T-cell (primary cell): ENCODE results near the gene ITPR1. TPM values are rescaled to one million over a fixed set of nuclear protein-coding genes. Genes with fewer than 3 reads are reported as not detected.

Source experiments
- ATAC-seq, 4 experiments: fragments of 200-7000 bp in 3 of 4; fragments of 150-1000 bp in 1 of 4; cut with Tn5 transposase; replicated peaks in 1 of 4; 1 replicate in 3 of 4; 2 replicates in 1 of 4; pipeline ENCODE4 v1.10.0; 2021; ENCODE audit warnings: moderate library complexity in 3 of 4, mild to moderate bottlenecking in 2 of 4, moderate number of reproducible peaks in 1 of 4
- CTCF ChIA-PET, 2 donors: fragments of 300-600 bp; sonication (Branson Sonifier 250); formaldehyde crosslinking; loops; one replicate each; lab custom pipeline; 2022; ENCODE audit warnings: antibody characterized with exemption in 2 of 2; lab: Charles Lee
- POLR2A ChIA-PET, 2 donors: fragments of 300-600 bp; sonication (Branson Sonifier 250); formaldehyde crosslinking; loops; one replicate each; lab custom pipeline; 2022; ENCODE audit warnings: antibody characterized with exemption in 2 of 2; lab: Charles Lee
- DNase-seq, 35 experiments: peaks; one replicate each; pipeline versions ENCODE4 v3.0.0 to v3.0.0-alpha.2; 2013 to 2023
- H3K27ac ChIP-seq: one replicate; pipeline ENCODE4 v1.5.1; 2013; ENCODE audit warnings: low read length
- H3K27me3 ChIP-seq, 2 experiments: replicated peaks in 1 of 2; 1 replicate in 1 of 2; 2 replicates in 1 of 2; pipeline versions ENCODE4 v1.6.1 to v1.7.0; 2013; ENCODE audit warnings: low read length in 1 of 2, mixed read lengths in 1 of 2; ENCODE audit not compliant: control insufficient read depth in 2 of 2, insufficient read depth in 2 of 2; ENCODE audit errors: extremely low read depth in 1 of 2
- H3K36me3 ChIP-seq, 2 donors: 1 replicate in 1 of 2; 2 replicates in 1 of 2; pipeline versions ENCODE4 v1.6.1 to v1.7.0; 2013; ENCODE audit warnings: low read length in 1 of 2; ENCODE audit not compliant: control insufficient read depth in 2 of 2, insufficient read depth in 1 of 2; ENCODE audit errors: extremely low read depth in 1 of 2
- H3K4me1 ChIP-seq, 2 experiments: 1 replicate in 1 of 2; 2 replicates in 1 of 2; pipeline versions ENCODE4 v1.6.1 to v1.7.0; 2013; ENCODE audit warnings: low read length in 2 of 2, mixed read lengths in 1 of 2; ENCODE audit not compliant: insufficient read depth in 2 of 2, control insufficient read depth in 1 of 2; ENCODE audit errors: extremely low read depth in 1 of 2
- H3K4me3 ChIP-seq, 2 donors: 1 replicate in 1 of 2; 2 replicates in 1 of 2; pipeline versions ENCODE4 v1.5.1 to v1.7.0; 2013; ENCODE audit warnings: mild to moderate bottlenecking in 2 of 2, low read length in 1 of 2, moderate library complexity in 1 of 2; ENCODE audit not compliant: control insufficient read depth in 1 of 2; ENCODE audit errors: extremely low read depth in 1 of 2
- H3K9me3 ChIP-seq: 2 replicates; pipeline ENCODE4 v1.7.0; 2013
- H3K27ac Mint-ChIP-seq, 2 donors: one replicate each; pipeline ENCODE4 v1.8.0; 2020 to 2021; ENCODE audit warnings: mild to moderate bottlenecking in 2 of 2, mixed read lengths in 2 of 2
- H3K27me3 Mint-ChIP-seq, 2 donors: one replicate each; pipeline ENCODE4 v1.8.0; 2021 to 2022; ENCODE audit warnings: mixed read lengths in 2 of 2
- H3K36me3 Mint-ChIP-seq: one replicate; pipeline ENCODE4 v1.8.0; 2021; ENCODE audit warnings: mixed read lengths
- H3K4me1 Mint-ChIP-seq, 3 donors: one replicate each; pipeline ENCODE4 v1.8.0; 2020 to 2022; ENCODE audit warnings: mixed read lengths in 3 of 3, mild to moderate bottlenecking in 1 of 3
- H3K4me3 Mint-ChIP-seq, 3 donors: one replicate each; pipeline ENCODE4 v1.8.0; 2020 to 2022; ENCODE audit warnings: mild to moderate bottlenecking in 3 of 3, mixed read lengths in 3 of 3, moderate library complexity in 3 of 3
- H3K9me3 Mint-ChIP-seq, 3 donors: one replicate each; pipeline ENCODE4 v1.8.0; 2020 to 2022; ENCODE audit warnings: mixed read lengths in 3 of 3
- WGBS: methylation state at CpG from one replicate; pipeline ENCODE4 v1.1.5; 2013; ENCODE audit warnings: missing lambda C conversion rate; ENCODE audit not compliant: insufficient coverage; 5-methylcytosine and 5-hydroxymethylcytosine counted together
- total RNA-seq, 35 experiments: library from RNA in 6 of 35; stranded (reverse) in 6 of 35; fragments of 120-200 nt in 1 of 35; gene quantifications; one replicate each; pipeline versions ENCODE4 v1.2.1 to v1.2.4 and lab custom pipeline; 2013 to 2026

ITPR1 gene
- total RNA-seq, 5 donors from 2014 or later (not counting 1 experiment from before 2014, with no cell fraction given): 53.8 to 105 (median 73.1) TPM

DNA sequence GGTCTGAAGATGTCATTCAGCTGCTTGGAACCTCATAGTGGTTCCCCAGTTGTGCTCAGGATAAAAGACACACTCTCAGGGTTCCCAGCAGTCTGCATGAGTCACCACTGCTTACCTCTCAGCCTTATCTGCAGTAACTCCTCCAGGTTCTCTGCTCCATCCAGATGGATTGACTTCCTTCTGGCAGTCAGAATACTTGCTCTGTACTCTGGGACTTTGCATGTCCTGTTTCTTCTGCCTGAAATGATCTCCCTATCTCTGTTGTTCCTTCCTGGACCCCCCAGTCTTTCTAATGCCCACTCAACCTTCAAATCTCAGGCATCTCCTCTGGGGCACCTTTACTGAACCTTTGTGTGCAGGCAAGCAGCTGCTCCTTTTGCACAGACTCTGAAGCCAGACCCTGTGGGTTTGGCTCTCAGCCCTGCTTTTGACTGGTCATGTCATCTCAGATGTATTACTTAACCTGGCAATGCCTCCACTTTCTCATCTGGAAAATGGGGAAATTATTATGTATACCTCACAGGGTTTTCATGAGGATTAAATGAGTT is 38.4 kb downstream of the ITPR1 start:
- Mint-ChIP-seq H3K27me3 (no peaks in the 10 kb centered on the region), H3K36me3 (peaks cover 28% of the 10 kb centered on the region), H3K27ac (no peak overlapping the region), H3K4me1 (peaks cover 30 to 45% (median 34%) of the 10 kb centered on the region in 3 donors), H3K9me3 (peaks cover 0 to 3% (median 0%) of the 10 kb centered on the region in 3 donors), H3K4me3 (no peak overlapping the region)
- Histone ChIP-seq H3K27ac (no peak overlapping the region), H3K27me3 (no peaks in the 10 kb centered on the region), H3K4me1 (no peaks in the 10 kb centered on the region), H3K36me3 (no peaks in the 10 kb centered on the region), H3K4me3 (no peak overlapping the region), H3K9me3 (no peaks in the 10 kb centered on the region)
- DNase-seq: no peak
- ChIA-PET POLR2A (no interaction called here), CTCF (no interaction called here)
- ATAC-seq: no peak

DNA sequence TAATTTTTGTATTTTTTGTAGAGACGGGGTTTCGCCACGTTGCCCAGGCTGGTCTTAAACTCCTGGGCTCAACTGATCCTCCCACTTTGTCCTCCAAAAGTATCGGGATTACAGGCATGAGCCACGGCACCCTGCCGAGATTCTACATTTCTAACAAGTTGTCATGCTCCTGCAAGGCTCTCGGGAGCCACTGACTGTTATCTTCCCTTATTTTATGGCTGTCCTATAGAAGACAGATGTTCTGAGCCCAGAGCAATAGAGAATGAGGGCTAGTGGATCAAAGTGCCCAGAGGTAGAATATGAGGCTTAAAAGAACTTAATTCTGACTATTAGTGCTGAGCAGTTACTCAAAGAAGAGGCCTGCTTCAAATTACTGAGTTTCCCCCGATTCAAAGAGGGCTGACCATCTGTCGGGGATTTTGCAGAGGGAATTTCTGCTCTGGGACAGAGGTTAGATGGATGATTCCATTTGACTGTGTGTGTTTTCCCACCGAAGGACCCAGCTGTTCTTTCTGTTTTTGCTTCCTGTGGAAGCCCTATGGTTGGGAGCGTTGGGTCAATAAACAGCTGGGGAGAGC is 39.5 kb downstream of the ITPR1 start:
- Mint-ChIP-seq H3K27ac (no peak overlapping the region), H3K9me3 (peaks cover 0 to 14% (median 3%) of the 10 kb centered on the region in 3 donors), H3K4me1 (peaks cover 30 to 45% (median 34%) of the 10 kb centered on the region in 3 donors), H3K36me3 (peaks cover 37% of the 10 kb centered on the region), H3K4me3 (no peak overlapping the region), H3K27me3 (no peaks in the 10 kb centered on the region)
- Histone ChIP-seq H3K27me3 (no peaks in the 10 kb centered on the region), H3K4me1 (no peaks in the 10 kb centered on the region), H3K4me3 (no peak overlapping the region), H3K36me3 (no peaks in the 10 kb centered on the region), H3K9me3 (no peaks in the 10 kb centered on the region), H3K27ac (no peak overlapping the region)
- ATAC-seq (no peak), DNase-seq (no peak)
- WGBS: 100% methylated on average over 5 of the region's 11 CpGs
- ChIA-PET CTCF (no interaction called here), POLR2A (interaction anchor here in 1 of 2 donors (0.6 kb wide), 1 partner anchor 26 kb away, joined by 3 read pairs; no protein-coding TSS in a partner anchor)

DNA sequence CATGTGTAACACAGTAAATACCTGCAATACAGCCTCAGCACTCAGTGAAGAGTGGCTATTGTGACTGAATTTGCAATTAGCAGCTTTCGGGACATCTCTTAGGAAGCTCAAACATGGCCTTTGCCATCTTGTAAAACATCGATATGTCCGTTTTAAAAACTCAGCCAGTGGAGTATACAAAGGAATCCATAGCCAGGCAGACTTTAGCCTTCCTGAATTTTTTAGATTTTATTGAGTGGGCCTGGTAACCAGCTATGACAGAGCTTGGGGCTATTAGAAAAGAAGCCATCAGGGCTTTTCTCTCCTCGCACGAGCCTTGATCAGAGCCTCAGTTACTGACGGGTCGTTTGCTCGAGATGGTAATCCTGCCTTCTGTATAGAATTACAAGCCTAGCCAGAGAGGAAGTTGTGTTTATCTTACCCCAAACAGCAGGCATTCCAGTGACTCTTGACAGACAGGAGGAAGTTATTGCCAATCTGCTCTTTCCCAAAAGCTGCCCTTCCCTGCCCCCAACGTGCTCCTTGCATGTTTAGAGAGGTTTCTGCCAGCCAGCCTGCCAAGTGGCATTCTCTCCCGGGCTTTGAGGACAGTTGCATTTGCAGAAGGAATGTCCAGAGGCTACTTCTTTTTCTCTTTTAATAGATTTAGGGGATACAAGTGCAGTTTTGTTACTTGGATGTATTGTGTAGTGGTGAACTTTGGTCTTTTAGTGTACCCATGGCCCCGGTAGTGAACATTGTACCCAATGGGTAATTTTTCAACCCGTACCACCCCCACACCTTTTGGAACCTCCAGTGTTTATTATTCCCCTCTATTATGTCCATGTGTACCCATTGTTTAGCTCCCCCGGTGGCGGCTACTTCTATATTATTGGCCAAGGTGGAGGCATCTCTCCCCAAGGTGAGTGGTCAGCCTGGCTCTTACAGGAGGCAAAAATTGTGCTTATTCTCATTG is 40.6 kb downstream of the ITPR1 start:
- 95% methylated on average over 4 of the region's 14 CpGs for WGBS
- peaks cover 46% of the 10 kb centered on the region for H3K36me3 Mint-ChIP-seq
- H3K9me3 Mint-ChIP-seq: peaks cover 3 to 14% (median 4%) of the 10 kb centered on the region in 3 donors
- DNase-seq (no peak), ATAC-seq (no peak)
- Histone ChIP-seq H3K9me3 (no peaks in the 10 kb centered on the region), H3K4me3 (no peak overlapping the region), H3K36me3 (no peaks in the 10 kb centered on the region), H3K4me1 (no peaks in the 10 kb centered on the region), H3K27me3 (no peaks in the 10 kb centered on the region), H3K27ac (no peak overlapping the region)
- H3K4me1 Mint-ChIP-seq: peaks cover 33 to 43% (median 34%) of the 10 kb centered on the region in 3 donors
- no peak overlapping the region for H3K27ac Mint-ChIP-seq
- no peaks in the 10 kb centered on the region for H3K27me3 Mint-ChIP-seq
- ChIA-PET CTCF (no interaction called here), POLR2A (no interaction called here)
- no peak overlapping the region for H3K4me3 Mint-ChIP-seq

DNA sequence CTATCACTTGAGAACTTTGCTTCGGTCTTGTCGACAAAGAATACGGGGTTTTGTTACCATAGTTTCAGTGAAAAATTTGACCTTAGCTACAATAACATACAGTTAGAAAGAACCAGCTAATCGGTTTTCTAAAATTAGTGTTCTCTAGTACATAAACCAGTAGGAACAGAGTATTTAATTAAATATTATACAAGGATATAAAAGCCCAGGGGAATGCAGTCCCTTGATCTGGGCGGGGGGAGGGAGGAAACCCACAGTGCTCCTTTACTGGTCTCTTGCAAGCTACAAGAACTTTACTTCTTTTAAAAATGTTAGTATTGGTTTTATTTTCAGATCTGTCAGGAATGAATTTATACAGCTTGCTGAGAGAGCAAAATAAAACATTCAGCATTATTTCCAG is 41.8 kb downstream of the ITPR1 start:
- H3K36me3 Mint-ChIP-seq: peaks cover 46% of the 10 kb centered on the region
- ChIA-PET CTCF (no interaction called here), POLR2A (interaction anchor here in 1 of 2 donors (0.5 kb wide), 1 partner anchor 55 kb away, joined by 5 read pairs; no protein-coding TSS in a partner anchor)
- H3K9me3 ChIP-seq: no peaks in the 10 kb centered on the region
- H3K9me3 Mint-ChIP-seq: peaks cover 3 to 17% (median 4%) of the 10 kb centered on the region in 3 donors
- H3K4me1 Mint-ChIP-seq: peaks cover 28 to 41% (median 40%) of the 10 kb centered on the region in 3 donors
- no peak for ATAC-seq
- H3K27ac ChIP-seq: no peak overlapping the region
- H3K4me1 ChIP-seq: no peaks in the 10 kb centered on the region
- H3K4me3 ChIP-seq: no peak overlapping the region
- H3K4me3 Mint-ChIP-seq: no peak overlapping the region
- DNase-seq: no peak
- H3K27me3 ChIP-seq: no peaks in the 10 kb centered on the region
- no peaks in the 10 kb centered on the region for H3K27me3 Mint-ChIP-seq
- no peak overlapping the region for H3K27ac Mint-ChIP-seq
- H3K36me3 ChIP-seq: no peaks in the 10 kb centered on the region
- no CpG with 5 or more reads among the region's 5 CpGs for WGBS

DNA sequence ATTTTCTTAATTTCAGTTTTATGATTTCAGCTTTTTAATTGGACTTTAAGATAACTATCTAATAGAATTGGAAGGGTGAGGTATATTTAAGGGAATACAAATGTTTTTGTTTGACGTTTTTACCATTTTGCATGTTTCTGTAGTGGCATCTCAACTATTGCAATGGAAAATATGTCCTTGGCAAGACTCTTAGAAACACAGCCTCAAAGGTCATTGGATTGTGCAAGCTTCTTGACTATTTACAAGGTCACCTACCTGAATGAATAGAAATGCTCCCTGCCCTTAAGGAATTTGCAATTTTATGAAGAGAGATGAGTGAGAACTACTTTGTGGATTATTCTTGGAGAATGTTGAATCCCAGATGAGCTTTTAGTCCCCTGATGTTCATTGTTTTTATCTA is 43.1 kb downstream of the ITPR1 start:
- ATAC-seq (no peak), DNase-seq (no peak)
- peaks cover 22 to 33% (median 32%) of the 10 kb centered on the region in 3 donors for H3K4me1 Mint-ChIP-seq
- CTCF ChIA-PET: interaction anchor here in 1 of 2 donors (1.3 kb wide), 1 partner anchor 185 kb away, joined by 3 read pairs; no protein-coding TSS in a partner anchor
- Histone ChIP-seq H3K4me1 (no peaks in the 10 kb centered on the region), H3K27ac (no peak overlapping the region), H3K4me3 (no peak overlapping the region), H3K9me3 (no peaks in the 10 kb centered on the region), H3K36me3 (no peaks in the 10 kb centered on the region), H3K27me3 (no peaks in the 10 kb centered on the region)
- POLR2A ChIA-PET: interaction anchor here in 1 of 2 donors (0.6 kb wide), 1 partner anchor 12 kb away, joined by 3 read pairs; no protein-coding TSS in a partner anchor
- no peak overlapping the region for H3K4me3 Mint-ChIP-seq
- H3K9me3 Mint-ChIP-seq: peaks cover 3 to 17% (median 4%) of the 10 kb centered on the region in 3 donors
- H3K27ac Mint-ChIP-seq: no peak overlapping the region
- WGBS: 80% methylated on average over 1 of the region's 1 CpG
- no peaks in the 10 kb centered on the region for H3K27me3 Mint-ChIP-seq
- H3K36me3 Mint-ChIP-seq: peaks cover 37% of the 10 kb centered on the region

DNA sequence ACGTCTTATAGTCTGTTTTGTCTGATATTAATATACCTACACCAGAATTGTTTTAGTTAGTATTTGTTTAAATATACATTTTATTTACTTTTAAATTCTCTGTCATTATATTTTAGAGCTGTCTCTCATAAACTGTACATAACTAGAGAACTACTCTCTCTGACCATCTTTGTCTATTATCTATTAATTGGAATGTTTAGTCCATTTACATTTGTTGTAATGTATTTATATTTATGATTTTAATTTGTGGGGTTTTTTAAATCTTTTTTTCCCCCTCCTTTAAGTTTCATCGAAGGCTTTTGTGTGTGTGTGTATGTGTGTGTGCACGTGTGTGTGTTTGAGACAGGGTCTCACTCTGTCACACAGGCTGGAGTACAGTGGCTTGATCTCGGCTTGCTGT is 47.1 kb downstream of the ITPR1 start:
- H3K27ac Mint-ChIP-seq: no peak overlapping the region

More for the DNA sequence above, 47.1 kb downstream of the ITPR1 start:
- no peak for DNase-seq
- Mint-ChIP-seq H3K36me3 (peaks cover 36% of the 10 kb centered on the region), H3K4me3 (no peak overlapping the region), H3K9me3 (peaks cover 3 to 17% (median 4%) of the 10 kb centered on the region in 3 donors), H3K27me3 (no peaks in the 10 kb centered on the region), H3K4me1 (peaks cover 7 to 32% (median 8%) of the 10 kb centered on the region in 3 donors)
- no CpG with 5 or more reads among the region's 4 CpGs for WGBS
- H3K36me3 ChIP-seq: no peaks in the 10 kb centered on the region
- H3K4me3 ChIP-seq: no peak overlapping the region
- H3K27me3 ChIP-seq: no peaks in the 10 kb centered on the region
- H3K27ac ChIP-seq: no peak overlapping the region
- H3K9me3 ChIP-seq: no peaks in the 10 kb centered on the region
- ChIA-PET CTCF (no interaction called here), POLR2A (no interaction called here)
- no peak for ATAC-seq
- H3K4me1 ChIP-seq: no peaks in the 10 kb centered on the region
